Fibroblast of lung (primary cell): ENCODE results near the gene FUT4. TPM values are rescaled to one million over a fixed set of nuclear protein-coding genes. Genes with fewer than 3 reads are reported as not detected.

Source experiments
- DNase-seq, 2 donors: peaks; one replicate each; pipeline versions ENCODE4 v3.0.0 to v3.0.0-alpha.2; 2010; ENCODE audit warnings: low read depth in 2 of 2
- H2AFZ ChIP-seq: 2 replicates; pipeline ENCODE4 v1.5.1; 2012; ENCODE audit warnings: low read length, control low read depth, inconsistent platforms
- H3K27ac ChIP-seq: 2 replicates; pipeline ENCODE4 v1.5.1; 2011; ENCODE audit warnings: low read length, control low read depth; ENCODE audit not compliant: insufficient read depth
- H3K27me3 ChIP-seq: 2 replicates; pipeline ENCODE4 v1.5.1; 2011; ENCODE audit warnings: mild to moderate bottlenecking, low read length; ENCODE audit not compliant: control insufficient read depth, insufficient read depth
- H3K36me3 ChIP-seq: 2 replicates; pipeline ENCODE4 v1.5.1; 2011; ENCODE audit warnings: low read length; ENCODE audit not compliant: control insufficient read depth, insufficient read depth
- H3K4me1 ChIP-seq: 2 replicates; pipeline ENCODE4 v1.5.1; 2011; ENCODE audit warnings: low read length; ENCODE audit not compliant: control insufficient read depth, insufficient read depth; ENCODE audit errors: extremely low read depth
- H3K4me2 ChIP-seq: 2 replicates; pipeline ENCODE4 v1.5.1; 2011; ENCODE audit warnings: low read length, control low read depth; ENCODE audit not compliant: insufficient read depth; ENCODE audit errors: extremely low read depth
- H3K4me3 ChIP-seq, 4 experiments: fragments of 200-600 bp in 1 of 4; sonication (generic) in 1 of 4; replicated peaks in 1 of 4; 2 replicates each; pipeline ENCODE4 v1.5.1; 2011 to 2016; ENCODE audit warnings: low read length in 4 of 4, low read depth in 3 of 4, mild to moderate bottlenecking in 3 of 4, control low read depth in 2 of 4, inconsistent platforms in 1 of 4, mixed read lengths in 1 of 4; ENCODE audit not compliant: insufficient read depth in 1 of 4; ENCODE audit errors: control extremely low read depth in 1 of 4
- H3K79me2 ChIP-seq: 2 replicates; pipeline ENCODE4 v1.5.1; 2012; ENCODE audit warnings: mild to moderate bottlenecking, low read length, inconsistent platforms; ENCODE audit not compliant: control insufficient read depth, insufficient read depth
- H3K9ac ChIP-seq: 2 replicates; pipeline ENCODE4 v1.5.1; 2011; ENCODE audit warnings: mild to moderate bottlenecking, low read length, control low read depth; ENCODE audit not compliant: insufficient read depth
- H3K9me3 ChIP-seq: 2 replicates; pipeline ENCODE4 v1.5.1; 2012; ENCODE audit warnings: low read depth, low read length; ENCODE audit not compliant: control insufficient read depth, insufficient read depth
- H4K20me1 ChIP-seq: 2 replicates; pipeline ENCODE4 v1.5.1; 2011; ENCODE audit warnings: low read length; ENCODE audit not compliant: control insufficient read depth, insufficient read depth; ENCODE audit errors: extremely low read depth
- EZH2 ChIP-seq: IDR thresholded peaks from 2 replicates; pipeline ENCODE4 v1.5.1; 2012; ENCODE audit warnings: low read length, control low read depth, mild to moderate bottlenecking; ENCODE audit errors: missing control alignments
- polyA plus RNA-seq, 2 donors: library from polyadenylated mRNA; depleted of rRNA in 1 of 2; stranded (reverse) in 1 of 2; unstranded in 1 of 2; fragments of >200 nt; gene quantifications; 2 replicates each; pipeline ENCODE4 v1.2.1, GENCODE V29; 2011 to 2012; ENCODE audit warnings: missing spikeins in 1 of 2
- total RNA-seq: library from RNA; depleted of rRNA; stranded (reverse); fragments of >200 nt; gene quantifications from 2 replicates; pipeline ENCODE4 v1.2.1, GENCODE V29; 2014
- TF ChIP-seq, protein P1 (sequence below), 2 donors: IDR thresholded peaks in 1 of 2; conservative IDR thresholded peaks in 1 of 2; 1 replicate in 1 of 2; 2 replicates in 1 of 2; pipeline ENCODE4 v1.5.1; 2011 to 2012; ENCODE audit warnings: low read length in 2 of 2, control low read depth in 1 of 2, inconsistent platforms in 1 of 2, low read depth in 1 of 2, mild to moderate bottlenecking in 1 of 2

FUT4 gene
- total and polyA plus RNA-seq, 2 donors (not counting 1 experiment from before 2014, with no cell fraction given): 2.7 to 5.1 TPM

GRCh38 chr11:94533696-94534630 is 9.8 kb upstream of the FUT4 start:
- Histone ChIP-seq H3K27ac (no peak overlapping the region), H3K4me1 (no peaks in the 10 kb centered on the region), H3K9me3 (no peaks in the 10 kb centered on the region), H2AFZ (no peak overlapping the region), H3K4me2 (no peak overlapping the region), H3K4me3 (no peak overlapping the region), H3K79me2 (no peaks in the 10 kb centered on the region), H3K36me3 (no peaks in the 10 kb centered on the region), H4K20me1 (no peaks in the 10 kb centered on the region), H3K9ac (no peak overlapping the region), H3K27me3 (no peaks in the 10 kb centered on the region)
- no peak for TF ChIP-seq EZH2
- TF ChIP-seq, protein P1, sequence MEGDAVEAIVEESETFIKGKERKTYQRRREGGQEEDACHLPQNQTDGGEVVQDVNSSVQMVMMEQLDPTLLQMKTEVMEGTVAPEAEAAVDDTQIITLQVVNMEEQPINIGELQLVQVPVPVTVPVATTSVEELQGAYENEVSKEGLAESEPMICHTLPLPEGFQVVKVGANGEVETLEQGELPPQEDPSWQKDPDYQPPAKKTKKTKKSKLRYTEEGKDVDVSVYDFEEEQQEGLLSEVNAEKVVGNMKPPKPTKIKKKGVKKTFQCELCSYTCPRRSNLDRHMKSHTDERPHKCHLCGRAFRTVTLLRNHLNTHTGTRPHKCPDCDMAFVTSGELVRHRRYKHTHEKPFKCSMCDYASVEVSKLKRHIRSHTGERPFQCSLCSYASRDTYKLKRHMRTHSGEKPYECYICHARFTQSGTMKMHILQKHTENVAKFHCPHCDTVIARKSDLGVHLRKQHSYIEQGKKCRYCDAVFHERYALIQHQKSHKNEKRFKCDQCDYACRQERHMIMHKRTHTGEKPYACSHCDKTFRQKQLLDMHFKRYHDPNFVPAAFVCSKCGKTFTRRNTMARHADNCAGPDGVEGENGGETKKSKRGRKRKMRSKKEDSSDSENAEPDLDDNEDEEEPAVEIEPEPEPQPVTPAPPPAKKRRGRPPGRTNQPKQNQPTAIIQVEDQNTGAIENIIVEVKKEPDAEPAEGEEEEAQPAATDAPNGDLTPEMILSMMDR (conservative IDR thresholded peaks at IDR 0.05 in 1 of 2, IDR thresholded peaks at IDR 0.05 in 1 of 2; ENCODE audit: low read depth in 1 of 2, low read length in 2 of 2): no peak
- peak in 1 of 2 donors; percentile 47 for DNase-seq

GRCh38 chr11:94536386-94536785 is 7.3 kb upstream of the FUT4 start:
- H3K36me3 ChIP-seq: no peaks in the 10 kb centered on the region
- no peak overlapping the region for H2AFZ ChIP-seq
- H3K4me3 ChIP-seq: no peak overlapping the region
- H3K9me3 ChIP-seq: no peaks in the 10 kb centered on the region
- no peak for DNase-seq
- no peaks in the 10 kb centered on the region for H3K27me3 ChIP-seq
- H3K27ac ChIP-seq: no peak overlapping the region
- no peak overlapping the region for H3K4me2 ChIP-seq
- H4K20me1 ChIP-seq: no peaks in the 10 kb centered on the region
- H3K4me1 ChIP-seq: no peaks in the 10 kb centered on the region
- no peak overlapping the region for H3K9ac ChIP-seq
- H3K79me2 ChIP-seq: no peaks in the 10 kb centered on the region
- no peak for TF ChIP-seq EZH2
- TF ChIP-seq, protein P1 (conservative IDR thresholded peaks at IDR 0.05 in 1 of 2, IDR thresholded peaks at IDR 0.05 in 1 of 2; ENCODE audit: low read depth in 1 of 2, low read length in 2 of 2): no peak

DNA sequence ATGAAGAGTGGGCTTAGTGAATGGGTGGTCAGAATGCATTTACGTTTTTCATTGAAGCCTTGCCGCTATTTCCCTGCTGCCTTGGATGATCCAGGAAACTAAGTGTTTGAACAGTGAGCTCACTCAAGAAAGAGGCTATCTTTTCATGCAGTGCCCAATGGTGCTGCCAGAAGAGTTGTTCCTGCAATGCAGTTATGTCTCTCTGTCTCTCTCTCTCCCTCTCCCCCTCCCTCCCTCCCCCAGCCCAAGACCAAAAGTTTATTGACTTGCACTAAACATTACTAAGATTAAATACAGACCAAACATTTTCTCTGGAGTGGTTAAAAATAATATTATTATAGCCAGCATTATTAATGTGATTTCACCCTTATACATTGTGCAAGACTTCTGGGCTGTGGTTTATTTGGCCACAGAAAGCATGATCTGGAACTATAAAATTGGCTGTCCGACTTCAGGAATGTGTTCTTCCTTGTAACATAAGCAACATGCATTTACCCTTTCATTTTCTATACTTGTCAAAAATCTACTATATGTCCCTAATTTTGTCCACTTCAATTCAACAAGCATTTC is 6.6 kb upstream of the FUT4 start:
- H3K79me2 ChIP-seq: no peaks in the 10 kb centered on the region
- TF ChIP-seq, protein P1 (conservative IDR thresholded peaks at IDR 0.05 in 1 of 2, IDR thresholded peaks at IDR 0.05 in 1 of 2; ENCODE audit: low read depth in 1 of 2, low read length in 2 of 2): no peak
- no peak overlapping the region for H3K27ac ChIP-seq
- no peaks in the 10 kb centered on the region for H3K4me1 ChIP-seq
- no peaks in the 10 kb centered on the region for H4K20me1 ChIP-seq
- DNase-seq: peak; percentile 75 to 91
- no peaks in the 10 kb centered on the region for H3K36me3 ChIP-seq
- no peak overlapping the region for H3K9ac ChIP-seq
- no peak overlapping the region for H2AFZ ChIP-seq
- H3K27me3 ChIP-seq: no peaks in the 10 kb centered on the region
- H3K4me3 ChIP-seq: no peak overlapping the region
- H3K9me3 ChIP-seq: no peaks in the 10 kb centered on the region
- H3K4me2 ChIP-seq: no peak overlapping the region
